Suprapubic skin (tissue), 4 donors: ENCODE results near the gene DNM3. TPM values are rescaled to one million over a fixed set of nuclear protein-coding genes. Genes with fewer than 3 reads are reported as not detected.

Experiments used
- DNase-seq, 2 donors: peaks; one replicate each; pipeline ENCODE4 v3.0.0-alpha.2; 2019; ENCODE audit warnings: low spot score in 2 of 2
- H3K27ac ChIP-seq: fragments of 200-600 bp; sonication (generic); one replicate; pipeline ENCODE4 v1.5.1; 2019
- H3K27me3 ChIP-seq: fragments of 200-600 bp; sonication (generic); one replicate; pipeline ENCODE4 v1.5.1; 2019
- H3K36me3 ChIP-seq: fragments of 200-600 bp; sonication (generic); one replicate; pipeline ENCODE4 v1.5.1; 2019
- H3K4me1 ChIP-seq: fragments of 200-600 bp; sonication (generic); one replicate; pipeline ENCODE4 v1.5.1; 2019
- H3K4me3 ChIP-seq: fragments of 200-600 bp; sonication (generic); one replicate; pipeline ENCODE4 v1.5.1; 2019; ENCODE audit warnings: mild to moderate bottlenecking
- H3K9me3 ChIP-seq: fragments of 200-600 bp; sonication (generic); one replicate; pipeline ENCODE4 v1.5.1; 2019
- CTCF ChIP-seq, 2 donors: fragments of 200-600 bp in 1 of 2; fragments of 450-650 bp in 1 of 2; sonication (generic) in 1 of 2; IDR thresholded peaks; one replicate each; pipeline ENCODE4 v1.5.1; 2016 to 2019; ENCODE audit warnings: antibody characterized with exemption in 2 of 2, mild to moderate bottlenecking in 1 of 2, moderate library complexity in 1 of 2
- EP300 ChIP-seq: sonication (generic); formaldehyde crosslinking; IDR thresholded peaks from one replicate; pipeline ENCODE4 v1.6.1; 2017; ENCODE audit warnings: antibody characterized with exemption
- POLR2A ChIP-seq, 2 donors: fragments of 450-650 bp; IDR thresholded peaks; one replicate each; pipeline ENCODE4 v1.6.1; 2017; ENCODE audit warnings: antibody characterized with exemption in 2 of 2, mild to moderate bottlenecking in 2 of 2, moderate library complexity in 2 of 2
- POLR2AphosphoS5 ChIP-seq, 3 donors: sonication (generic); formaldehyde crosslinking; IDR thresholded peaks; one replicate each; pipeline ENCODE4 v1.6.1; 2017; ENCODE audit warnings: antibody characterized with exemption in 3 of 3
- WGBS: methylation state at CpG from one replicate; pipeline ENCODE4 v1.1.5; 2018; 5-methylcytosine and 5-hydroxymethylcytosine counted together
- total RNA-seq, 4 donors: library from RNA; depleted of rRNA; stranded (reverse); fragments of >200 nt; gene quantifications; one replicate each; pipeline ENCODE4 v1.1.0, GENCODE V29; 2016

DNM3 gene
- total RNA-seq, 4 donors from 2014 or later = 1.6 to 11.7 (median 3.7) TPM

- Histone ChIP-seq H3K4me1 (no peaks in the 10 kb centered on the region), H3K4me3 (no peak overlapping the region), H3K9me3 (no peaks in the 10 kb centered on the region), H3K36me3 (no peaks in the 10 kb centered on the region), H3K27me3 (no peaks in the 10 kb centered on the region), H3K27ac (no peak overlapping the region)
- WGBS = 96% methylated on average over 1 of the region's 1 CpG
- DNase-seq = no peak
- no peak for TF ChIP-seq POLR2A (IDR thresholded peaks at IDR 0.05)
- no peak for TF ChIP-seq EP300
- TF ChIP-seq CTCF (IDR thresholded peaks at IDR 0.05) = no peak
- TF ChIP-seq POLR2AphosphoS5 (IDR thresholded peaks at IDR 0.05) = no peak
Observed at GRCh38 chr1:171935664-171936063, 94.4 kb downstream of the DNM3 start.

GRCh38 chr1:171937938-171938337 is 96.6 kb downstream of the DNM3 start:
- Histone ChIP-seq H3K27ac (no peak overlapping the region), H3K36me3 (no peaks in the 10 kb centered on the region), H3K9me3 (no peaks in the 10 kb centered on the region), H3K27me3 (no peaks in the 10 kb centered on the region), H3K4me1 (no peaks in the 10 kb centered on the region), H3K4me3 (no peak overlapping the region)
- DNase-seq = no peak
- 56% methylated on average over 1 of the region's 1 CpG for WGBS
- no peak for TF ChIP-seq POLR2AphosphoS5 (IDR thresholded peaks at IDR 0.05)

GRCh38 chr1:171939740-171940139 is 98.4 kb downstream of the DNM3 start:
- H3K4me3 ChIP-seq = no peak overlapping the region
- H3K36me3 ChIP-seq = no peaks in the 10 kb centered on the region
- H3K27ac ChIP-seq = no peak overlapping the region
- 88% methylated on average over 4 of the region's 4 CpGs for WGBS
- H3K4me1 ChIP-seq = no peaks in the 10 kb centered on the region
- TF ChIP-seq POLR2AphosphoS5 (IDR thresholded peaks at IDR 0.05) = no peak
- TF ChIP-seq EP300 = no peak
- no peak for TF ChIP-seq POLR2A (IDR thresholded peaks at IDR 0.05)
- no peak for TF ChIP-seq CTCF (IDR thresholded peaks at IDR 0.05)
- no peaks in the 10 kb centered on the region for H3K27me3 ChIP-seq
- H3K9me3 ChIP-seq = no peaks in the 10 kb centered on the region
- DNase-seq = no peak

- DNase-seq = no peak
- H3K4me1 ChIP-seq = no peaks in the 10 kb centered on the region
- no peak for TF ChIP-seq POLR2AphosphoS5 (IDR thresholded peaks at IDR 0.05)
Observed at GRCh38 chr1:171940368-171940767, 99.1 kb downstream of the DNM3 start.

GRCh38 chr1:171941920-171942319 is 100.6 kb downstream of the DNM3 start:
- 98% methylated on average over 1 of the region's 1 CpG for WGBS
- H3K9me3 ChIP-seq = no peaks in the 10 kb centered on the region
- TF ChIP-seq POLR2AphosphoS5 (IDR thresholded peaks at IDR 0.05) (no peak), CTCF (IDR thresholded peaks at IDR 0.05) (no peak), POLR2A (IDR thresholded peaks at IDR 0.05) (no peak), EP300 (no peak)

More at GRCh38 chr1:171940368-171940767, 99.1 kb downstream of the DNM3 start:
- H3K36me3 ChIP-seq = no peaks in the 10 kb centered on the region
- no peaks in the 10 kb centered on the region for H3K9me3 ChIP-seq
- H3K27ac ChIP-seq = no peak overlapping the region
- H3K27me3 ChIP-seq = no peaks in the 10 kb centered on the region
- no peak overlapping the region for H3K4me3 ChIP-seq

GRCh38 chr1:171943973-171944561 is 102.8 kb downstream of the DNM3 start:
- H3K27me3 ChIP-seq = no peaks in the 10 kb centered on the region
- TF ChIP-seq POLR2A (IDR thresholded peaks at IDR 0.05) = no peak
- TF ChIP-seq POLR2AphosphoS5 (IDR thresholded peaks at IDR 0.05) = no peak
- no peak for TF ChIP-seq CTCF (IDR thresholded peaks at IDR 0.05)
- TF ChIP-seq EP300 = no peak
- H3K36me3 ChIP-seq = no peaks in the 10 kb centered on the region
- H3K4me1 ChIP-seq = no peaks in the 10 kb centered on the region
- no peak for DNase-seq
- WGBS = 97% methylated on average over 3 of the region's 3 CpGs
- H3K4me3 ChIP-seq = no peak overlapping the region
- H3K27ac ChIP-seq = no peak overlapping the region
- no peaks in the 10 kb centered on the region for H3K9me3 ChIP-seq

More at GRCh38 chr1:171941920-171942319, 100.6 kb downstream of the DNM3 start:
- no peak for DNase-seq
- H3K27me3 ChIP-seq = no peaks in the 10 kb centered on the region
- no peak overlapping the region for H3K4me3 ChIP-seq
- H3K27ac ChIP-seq = no peak overlapping the region
- H3K36me3 ChIP-seq = no peaks in the 10 kb centered on the region
- H3K4me1 ChIP-seq = no peaks in the 10 kb centered on the region
